ENCODE data around the gene CDH23.

GRCh38 chr10:71812913-71813590 is 416.3 kb downstream of the CDH23 start:
- no peak for TF ChIP-seq CTCF (IDR thresholded peaks at IDR 0.05)
- TF ChIP-seq EZH2 (IDR thresholded peaks at IDR 0.05; ENCODE audit: borderline replicate concordance, insufficient read depth, low read depth, low read length, poor library complexity, severe bottlenecking), result no peak
